COLO829 (cell line): ENCODE data around the gene KCNK5.

Experiments used
- DNase-seq: peaks from one replicate; pipeline ENCODE4 v3.0.0; 2012; ENCODE audit warnings: low spot score

The KCNK5 gene

GRCh38 chr6:39228992-39229767, at the start of gene KCNK5:
TSS of gene KCNK5 (minus strand) at chr6:39229475. CDS start at chr6:39229111, 364 bp downstream.
- peak; percentile 67 for DNase-seq

GRCh38 chr6:39276379-39276995, 47.2 kb upstream of the KCNK5 start:
- DNase-seq: no peak

- no peak for DNase-seq
Observed at GRCh38 chr6:39274903-39275302, 45.6 kb upstream of the KCNK5 start.

- DNase-seq: no peak
Observed at GRCh38 chr6:39274471-39274870, 45.2 kb upstream of the KCNK5 start.

- no peak for DNase-seq
Observed at GRCh38 chr6:39273406-39273821, 44.1 kb upstream of the KCNK5 start.

- DNase-seq: no peak
Observed at GRCh38 chr6:39269961-39270360, 40.7 kb upstream of the KCNK5 start.

GRCh38 chr6:39268721-39269120, 39.4 kb upstream of the KCNK5 start:
- DNase-seq: no peak

GRCh38 chr6:39268171-39268570, 38.9 kb upstream of the KCNK5 start:
- DNase-seq: no peak

- no peak for DNase-seq
Observed at GRCh38 chr6:39266782-39267355, 37.6 kb upstream of the KCNK5 start.

GRCh38 chr6:39266375-39266774, 37.1 kb upstream of the KCNK5 start:
- DNase-seq: no peak

GRCh38 chr6:39263303-39264037, 34.2 kb upstream of the KCNK5 start:
- DNase-seq: no peak

- no peak for DNase-seq
Observed at GRCh38 chr6:39261751-39262150, 32.5 kb upstream of the KCNK5 start.

GRCh38 chr6:39260953-39261352, 31.7 kb upstream of the KCNK5 start:
- DNase-seq: no peak

- no peak for DNase-seq
Observed at GRCh38 chr6:39260456-39260855, 31.2 kb upstream of the KCNK5 start.

GRCh38 chr6:39256294-39256940, 27.1 kb upstream of the KCNK5 start:
- no peak for DNase-seq

GRCh38 chr6:39254999-39255535, 25.8 kb upstream of the KCNK5 start:
- no peak for DNase-seq

- no peak for DNase-seq
Observed at GRCh38 chr6:39251406-39251805, 22.1 kb upstream of the KCNK5 start.

- DNase-seq: no peak
Observed at GRCh38 chr6:39250507-39250906, 21.2 kb upstream of the KCNK5 start.

GRCh38 chr6:39249278-39249677, 20.0 kb upstream of the KCNK5 start:
- no peak for DNase-seq

GRCh38 chr6:39247667-39248194, 18.5 kb upstream of the KCNK5 start:
- no peak for DNase-seq

GRCh38 chr6:39243809-39244208, 14.5 kb upstream of the KCNK5 start:
- no peak for DNase-seq
